Glutamatergic neuron (in vitro differentiated cells): Measurements from ENCODE around the gene WDTC1. TPM values are rescaled to one million over a fixed set of nuclear protein-coding genes. Genes with fewer than 3 reads are reported as not detected.

ENCODE experiments used
- DNase-seq: peaks from one replicate; pipeline ENCODE4 v3.0.0; 2022
- H3K27ac Mint-ChIP-seq: one replicate; pipeline ENCODE4 v1.8.0; 2020; ENCODE audit warnings: mild to moderate bottlenecking, mixed read lengths, inconsistent platforms; ENCODE audit not compliant: unreplicated experiment
- H3K27me3 Mint-ChIP-seq: one replicate; pipeline ENCODE4 v1.8.0; 2020; ENCODE audit warnings: mild to moderate bottlenecking, moderate library complexity, mixed read lengths, inconsistent platforms; ENCODE audit not compliant: unreplicated experiment
- H3K36me3 Mint-ChIP-seq: one replicate; pipeline ENCODE4 v1.8.0; 2020; ENCODE audit warnings: mild to moderate bottlenecking, mixed read lengths, inconsistent platforms; ENCODE audit not compliant: unreplicated experiment
- H3K4me1 Mint-ChIP-seq: one replicate; pipeline ENCODE4 v1.8.0; 2020; ENCODE audit warnings: mild to moderate bottlenecking, low read depth, mixed read lengths, inconsistent platforms; ENCODE audit not compliant: unreplicated experiment
- H3K4me3 Mint-ChIP-seq: one replicate; pipeline ENCODE4 v1.8.0; 2020; ENCODE audit warnings: mild to moderate bottlenecking, mixed read lengths, inconsistent platforms; ENCODE audit not compliant: unreplicated experiment
- H3K9me3 Mint-ChIP-seq: one replicate; pipeline ENCODE4 v1.8.0; 2020; ENCODE audit warnings: mild to moderate bottlenecking, moderate library complexity, mixed read lengths, inconsistent platforms; ENCODE audit not compliant: unreplicated experiment
- CTCF ChIP-seq: fragments of 200-600 bp; sonication (generic); IDR thresholded peaks from one replicate; pipeline ENCODE4 v1.5.0; 2021; ENCODE audit not compliant: partially characterized antibody, unreplicated experiment
- total RNA-seq: library from RNA; stranded (reverse); fragmentation: NEBNext Ultra II Directional; extraction: Animal tissue kit (Norgen Biotek cat#: 25700); gene quantifications from one replicate; pipeline ENCODE4 v1.2.1, GENCODE V29; 2021; ENCODE audit not compliant: unreplicated experiment

WDTC1 gene
- total RNA-seq, 1 donor from 2014 or later = 49.4 TPM

DNA sequence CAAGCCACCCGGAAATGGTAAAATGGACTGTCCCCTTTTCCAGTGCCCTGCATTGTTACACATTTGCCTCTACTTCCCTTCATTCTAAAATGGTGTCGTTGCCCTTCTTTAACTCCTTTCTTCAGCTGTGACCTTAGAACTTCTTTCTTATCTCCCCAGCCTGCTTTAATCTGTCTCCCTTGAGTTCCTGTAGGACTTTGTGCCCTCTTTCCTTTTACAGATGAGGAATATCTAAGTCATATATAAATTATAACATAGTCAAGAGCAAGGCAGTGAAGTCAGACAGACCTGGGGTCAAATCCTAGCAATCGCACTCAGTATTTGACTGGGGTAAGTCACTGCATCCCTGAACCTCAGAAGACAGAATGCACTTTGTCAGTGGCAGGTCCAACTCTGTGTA, 56.1 kb downstream of the WDTC1 start:
- Mint-ChIP-seq H3K4me1 (peaks cover 8% of the 10 kb centered on the region), H3K27ac (peak overlapping the region; percentile 80), H3K27me3 (peaks cover 6% of the 10 kb centered on the region), H3K9me3 (peaks cover 6% of the 10 kb centered on the region), H3K4me3 (peak overlapping the region; percentile 41), H3K36me3 (peaks cover 7% of the 10 kb centered on the region)
- DNase-seq = no peak
- TF ChIP-seq CTCF = no peak

GRCh38 chr1:27292106-27292505, 57.7 kb downstream of the WDTC1 start:
- Mint-ChIP-seq H3K27me3 (peaks cover 6% of the 10 kb centered on the region), H3K36me3 (peaks cover 7% of the 10 kb centered on the region), H3K9me3 (peaks cover 7% of the 10 kb centered on the region), H3K4me3 (no peak overlapping the region), H3K4me1 (peaks cover 12% of the 10 kb centered on the region), H3K27ac (no peak overlapping the region)
- DNase-seq = no peak
- no peak for TF ChIP-seq CTCF

DNA sequence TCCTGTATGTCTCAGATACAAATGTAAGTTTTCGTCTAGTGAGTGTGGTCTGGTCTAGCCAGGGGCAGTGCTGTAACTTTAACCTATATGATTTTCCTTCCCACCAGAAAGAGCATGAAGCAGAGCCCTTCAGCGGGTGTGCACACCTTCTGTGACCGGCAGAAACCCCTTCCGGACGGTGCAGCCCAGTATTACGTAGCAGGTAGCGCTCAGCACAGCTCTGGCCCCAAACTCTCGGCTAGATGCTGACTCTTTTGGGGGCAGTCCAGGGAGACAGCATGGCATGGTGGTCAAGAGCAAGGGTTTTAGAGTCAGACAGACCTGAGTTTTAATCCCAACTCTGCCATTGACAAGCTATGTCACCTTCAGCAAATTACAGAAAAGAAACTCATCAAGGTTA, 59.5 kb downstream of the WDTC1 start:
- TF ChIP-seq CTCF = no peak
- peaks cover 7% of the 10 kb centered on the region for H3K9me3 Mint-ChIP-seq
- H3K4me1 Mint-ChIP-seq = peaks cover 13% of the 10 kb centered on the region
- no peaks in the 10 kb centered on the region for H3K27me3 Mint-ChIP-seq
- H3K4me3 Mint-ChIP-seq = no peak overlapping the region
- H3K36me3 Mint-ChIP-seq = peaks cover 7% of the 10 kb centered on the region
- H3K27ac Mint-ChIP-seq = no peak overlapping the region
- DNase-seq = no peak

- peak; percentile 70 for TF ChIP-seq CTCF
- H3K9me3 Mint-ChIP-seq = peaks cover 11% of the 10 kb centered on the region
- H3K27ac Mint-ChIP-seq = no peak overlapping the region
- DNase-seq = peak; percentile 85
- H3K4me3 Mint-ChIP-seq = no peak overlapping the region
- no peaks in the 10 kb centered on the region for H3K36me3 Mint-ChIP-seq
- H3K4me1 Mint-ChIP-seq = peaks cover 37% of the 10 kb centered on the region
- peaks cover 7% of the 10 kb centered on the region for H3K27me3 Mint-ChIP-seq
Observed at GRCh38 chr1:27296773-27297291, 62.4 kb downstream of the WDTC1 start.

- H3K27me3 Mint-ChIP-seq = peaks cover 7% of the 10 kb centered on the region
- peak overlapping the region; percentile 68 for H3K27ac Mint-ChIP-seq
- no peaks in the 10 kb centered on the region for H3K36me3 Mint-ChIP-seq
- peaks cover 11% of the 10 kb centered on the region for H3K9me3 Mint-ChIP-seq
- H3K4me3 Mint-ChIP-seq = peak overlapping the region; percentile 57
- no peak for DNase-seq
- TF ChIP-seq CTCF = no peak
- H3K4me1 Mint-ChIP-seq = peaks cover 37% of the 10 kb centered on the region
Observed at GRCh38 chr1:27297903-27298302, 63.5 kb downstream of the WDTC1 start.
